ENCODE measurements around the gene CTNNBL1.
"Not testable (repeated sequence)": the region's sequence is repeated elsewhere in the genome, so short reads cannot be mapped to it uniquely, and the experiment has no call there.

DNA sequence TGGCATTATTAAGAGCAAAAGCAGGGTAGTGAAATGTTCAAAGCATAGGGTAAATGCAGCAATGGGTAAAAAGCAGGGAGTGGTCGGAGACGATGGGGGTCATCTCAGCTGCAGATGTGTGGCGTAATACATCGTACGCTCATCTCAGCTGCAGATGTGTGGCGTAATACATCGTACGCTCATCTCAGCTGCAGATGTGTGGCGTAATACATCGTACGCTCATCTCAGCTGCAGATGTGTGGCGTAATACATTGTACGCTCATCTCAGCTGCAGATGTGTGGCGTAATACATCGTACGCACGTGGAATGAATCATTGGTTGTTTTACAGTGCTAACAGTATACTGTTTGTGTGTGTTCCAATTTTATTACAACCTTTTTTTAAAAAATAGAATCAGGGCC lies 7.8 kb downstream of the CTNNBL1 start:
- TF ChIP-seq, protein P1, sequence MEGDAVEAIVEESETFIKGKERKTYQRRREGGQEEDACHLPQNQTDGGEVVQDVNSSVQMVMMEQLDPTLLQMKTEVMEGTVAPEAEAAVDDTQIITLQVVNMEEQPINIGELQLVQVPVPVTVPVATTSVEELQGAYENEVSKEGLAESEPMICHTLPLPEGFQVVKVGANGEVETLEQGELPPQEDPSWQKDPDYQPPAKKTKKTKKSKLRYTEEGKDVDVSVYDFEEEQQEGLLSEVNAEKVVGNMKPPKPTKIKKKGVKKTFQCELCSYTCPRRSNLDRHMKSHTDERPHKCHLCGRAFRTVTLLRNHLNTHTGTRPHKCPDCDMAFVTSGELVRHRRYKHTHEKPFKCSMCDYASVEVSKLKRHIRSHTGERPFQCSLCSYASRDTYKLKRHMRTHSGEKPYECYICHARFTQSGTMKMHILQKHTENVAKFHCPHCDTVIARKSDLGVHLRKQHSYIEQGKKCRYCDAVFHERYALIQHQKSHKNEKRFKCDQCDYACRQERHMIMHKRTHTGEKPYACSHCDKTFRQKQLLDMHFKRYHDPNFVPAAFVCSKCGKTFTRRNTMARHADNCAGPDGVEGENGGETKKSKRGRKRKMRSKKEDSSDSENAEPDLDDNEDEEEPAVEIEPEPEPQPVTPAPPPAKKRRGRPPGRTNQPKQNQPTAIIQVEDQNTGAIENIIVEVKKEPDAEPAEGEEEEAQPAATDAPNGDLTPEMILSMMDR (conservative IDR thresholded peaks at IDR 0.05 in 1 of 2, IDR thresholded peaks at IDR 0.05 in 1 of 2; ENCODE audit: low read depth in 1 of 2, low read length in 2 of 2), result not testable (repeated sequence)
- not testable (repeated sequence) for TF ChIP-seq EZH2 (IDR thresholded peaks at IDR 0.05; ENCODE audit: low read length, missing control alignments)
